Esophagus muscularis mucosa (tissue), 4 donors: Measurements from ENCODE around the gene SLC16A2. TPM values are rescaled to one million over a fixed set of nuclear protein-coding genes. Genes with fewer than 3 reads are reported as not detected.

Experiments
- DNase-seq: peaks from one replicate; pipeline ENCODE4 v3.0.0-alpha.2; 2017; ENCODE audit errors: extremely low spot score
- H3K27ac ChIP-seq, 4 donors: fragments of 200-600 bp; sonication (generic); replicated peaks in 1 of 4; 1 replicate in 3 of 4; 2 replicates in 1 of 4; pipeline ENCODE4 v1.5.1; 2016 to 2019; ENCODE audit warnings: mild to moderate bottlenecking in 1 of 4
- H3K27me3 ChIP-seq, 4 donors: fragments of 200-600 bp; sonication (generic); one replicate each; pipeline versions ENCODE4 v1.5.1 to v1.6.0; 2016 to 2019
- H3K36me3 ChIP-seq, 4 donors: fragments of 200-600 bp; sonication (generic); one replicate each; pipeline ENCODE4 v1.5.1; 2016 to 2019
- H3K4me1 ChIP-seq, 4 donors: fragments of 200-600 bp; sonication (generic); one replicate each; pipeline ENCODE4 v1.5.1; 2016 to 2019
- H3K4me3 ChIP-seq, 4 donors: fragments of 200-600 bp; sonication (generic); 1 replicate in 2 of 4; 2 replicates in 2 of 4; pipeline ENCODE4 v1.5.1; 2016 to 2019; ENCODE audit warnings: mild to moderate bottlenecking in 4 of 4, moderate library complexity in 1 of 4
- H3K9me3 ChIP-seq, 4 donors: fragments of 200-600 bp; sonication (generic); 1 replicate in 3 of 4; 2 replicates in 1 of 4; pipeline ENCODE4 v1.5.1; 2016 to 2019
- EP300 ChIP-seq: sonication (generic); formaldehyde crosslinking; IDR thresholded peaks from one replicate; pipeline ENCODE4 v1.6.1; 2017; ENCODE audit warnings: antibody characterized with exemption
- POLR2A ChIP-seq: fragments of 450-650 bp; IDR thresholded peaks from one replicate; pipeline ENCODE4 v1.6.1; 2017; ENCODE audit warnings: antibody characterized with exemption, moderate library complexity, mild to moderate bottlenecking, low read depth
- POLR2AphosphoS5 ChIP-seq, 2 donors: sonication (generic); formaldehyde crosslinking; IDR thresholded peaks; one replicate each; pipeline ENCODE4 v1.6.1; 2017; ENCODE audit warnings: antibody characterized with exemption in 2 of 2
- WGBS: methylation state at CpG from one replicate; pipeline ENCODE4 v1.1.5; 2018; 5-methylcytosine and 5-hydroxymethylcytosine counted together
- intact Hi-C: fragments of 100-400 bp; cut with DNase I; formaldehyde crosslinking; loops from one replicate; pipeline ENCODE4 v1.15.1; 2023
- total RNA-seq, 4 donors: library from RNA; depleted of rRNA; stranded (reverse); fragments of >200 nt; gene quantifications; one replicate each; pipeline versions ENCODE4 v1.1.0 to v1.2.1, GENCODE V29; 2016
- TF ChIP-seq, protein P1 (sequence below), 3 experiments: fragments of 200-600 bp in 2 of 3; fragments of 450-650 bp in 1 of 3; sonication (generic) in 2 of 3; IDR thresholded peaks; one replicate each; pipeline ENCODE4 v1.5.1; 2017 to 2019; ENCODE audit warnings: antibody characterized with exemption in 3 of 3, mild to moderate bottlenecking in 2 of 3, moderate library complexity in 1 of 3

SLC16A2 gene
- total RNA-seq: 10 to 100 TPM in 1 of 4 donors, 1 to 10 TPM in 3; 7.3 to 13.7 (median 9.6) TPM

DNA sequence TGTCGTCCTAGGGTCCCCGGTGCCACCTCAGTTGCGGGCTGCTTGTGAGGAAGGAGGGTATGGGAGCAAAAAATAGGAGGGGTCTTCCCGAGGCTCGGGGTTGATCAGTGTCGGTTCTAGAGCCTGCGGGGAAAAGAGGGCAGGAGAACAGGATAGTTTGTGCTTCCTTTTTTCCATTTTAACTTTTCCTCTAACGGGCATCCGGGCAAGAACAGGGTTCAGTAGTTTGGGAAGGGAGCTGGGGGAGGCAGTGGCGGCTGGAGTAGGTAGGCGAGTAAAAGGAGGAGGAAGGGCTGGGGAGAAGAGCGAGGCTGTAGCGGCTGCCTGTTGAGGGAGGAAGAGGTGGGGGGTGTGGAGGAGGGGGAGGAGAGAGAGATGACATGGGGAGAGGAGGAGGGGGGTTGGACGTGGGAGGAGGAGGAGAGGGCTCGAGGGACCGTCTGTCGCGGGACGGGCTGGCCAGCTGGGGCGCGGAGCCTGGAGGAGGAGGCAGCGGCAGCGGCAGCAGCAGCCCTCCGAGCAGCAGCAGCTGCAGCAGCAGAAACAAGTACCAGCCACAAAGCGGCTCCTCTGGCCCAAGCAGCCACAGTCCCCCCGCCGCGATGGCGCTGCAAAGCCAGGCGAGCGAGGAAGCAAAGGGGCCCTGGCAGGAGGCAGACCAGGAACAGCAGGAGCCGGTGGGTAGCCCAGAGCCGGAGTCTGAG, at the start of gene SLC16A2:
Gene SLC16A2, plus strand, starts transcription at position 458 of the 704 bp plus-strand sequence. Its CDS starts 145 bp downstream, at position 603.
- Histone ChIP-seq H3K27me3 (peaks cover 0 to 5% (median 0%) of the 10 kb centered on the region in 4 donors), H3K4me1 (peaks cover 5 to 31% (median 24%) of the 10 kb centered on the region in 4 donors), H3K4me3 (peak within 1 kb of the TSS; percentile 60 to 69 (median 60)), H3K9me3 (no peaks in the 10 kb centered on the region), H3K36me3 (no peaks in the 10 kb centered on the region), H3K27ac (peak within 1 kb of the TSS; percentile 89 to 93 (median 92))
- TF ChIP-seq POLR2A (no peak), EP300 (no peak), POLR2AphosphoS5 (IDR thresholded peaks at IDR 0.05) (peak in 1 of 2 donors; percentile 23)
- TF ChIP-seq, protein P1, sequence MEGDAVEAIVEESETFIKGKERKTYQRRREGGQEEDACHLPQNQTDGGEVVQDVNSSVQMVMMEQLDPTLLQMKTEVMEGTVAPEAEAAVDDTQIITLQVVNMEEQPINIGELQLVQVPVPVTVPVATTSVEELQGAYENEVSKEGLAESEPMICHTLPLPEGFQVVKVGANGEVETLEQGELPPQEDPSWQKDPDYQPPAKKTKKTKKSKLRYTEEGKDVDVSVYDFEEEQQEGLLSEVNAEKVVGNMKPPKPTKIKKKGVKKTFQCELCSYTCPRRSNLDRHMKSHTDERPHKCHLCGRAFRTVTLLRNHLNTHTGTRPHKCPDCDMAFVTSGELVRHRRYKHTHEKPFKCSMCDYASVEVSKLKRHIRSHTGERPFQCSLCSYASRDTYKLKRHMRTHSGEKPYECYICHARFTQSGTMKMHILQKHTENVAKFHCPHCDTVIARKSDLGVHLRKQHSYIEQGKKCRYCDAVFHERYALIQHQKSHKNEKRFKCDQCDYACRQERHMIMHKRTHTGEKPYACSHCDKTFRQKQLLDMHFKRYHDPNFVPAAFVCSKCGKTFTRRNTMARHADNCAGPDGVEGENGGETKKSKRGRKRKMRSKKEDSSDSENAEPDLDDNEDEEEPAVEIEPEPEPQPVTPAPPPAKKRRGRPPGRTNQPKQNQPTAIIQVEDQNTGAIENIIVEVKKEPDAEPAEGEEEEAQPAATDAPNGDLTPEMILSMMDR (IDR thresholded peaks at IDR 0.05): no peak
- intact Hi-C loops: loop anchor here (2.0 to 5.0 kb wide), 2 partner anchors 39 to 114 kb away; no protein-coding TSS in a partner anchor
- DNase-seq: no peak
- 33% methylated on average over 22 of the region's 33 CpGs for WGBS

DNA sequence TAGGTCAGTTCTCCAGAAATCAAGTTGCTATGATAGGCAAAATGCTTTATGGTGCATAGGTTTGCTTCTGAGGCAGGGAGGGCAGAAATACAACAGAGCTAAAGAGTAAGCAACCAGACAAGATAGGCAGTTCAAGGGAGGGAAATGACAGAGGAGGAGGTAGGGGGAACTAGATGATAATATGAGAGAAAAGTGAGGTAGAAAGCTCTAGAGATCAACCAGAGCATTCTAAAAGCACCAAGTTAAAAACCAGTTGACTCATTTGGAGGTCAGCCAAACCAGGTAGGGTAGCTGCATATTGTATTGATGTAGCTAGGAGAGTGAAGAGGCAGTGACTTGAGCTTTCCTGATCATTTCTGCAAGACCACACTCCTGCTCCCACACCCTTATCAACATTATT, 49.0 kb upstream of the SLC16A2 start:
- Histone ChIP-seq H3K27ac (no peak overlapping the region), H3K36me3 (no peaks in the 10 kb centered on the region), H3K27me3 (no peaks in the 10 kb centered on the region), H3K9me3 (no peaks in the 10 kb centered on the region), H3K4me1 (no peaks in the 10 kb centered on the region), H3K4me3 (no peak overlapping the region)
- intact Hi-C loops: no loop called here
- DNase-seq: no peak
- no peak for TF ChIP-seq POLR2A
- no peak for TF ChIP-seq EP300
- TF ChIP-seq POLR2AphosphoS5 (IDR thresholded peaks at IDR 0.05): no peak
- TF ChIP-seq, protein P1 (IDR thresholded peaks at IDR 0.05): no peak

DNA sequence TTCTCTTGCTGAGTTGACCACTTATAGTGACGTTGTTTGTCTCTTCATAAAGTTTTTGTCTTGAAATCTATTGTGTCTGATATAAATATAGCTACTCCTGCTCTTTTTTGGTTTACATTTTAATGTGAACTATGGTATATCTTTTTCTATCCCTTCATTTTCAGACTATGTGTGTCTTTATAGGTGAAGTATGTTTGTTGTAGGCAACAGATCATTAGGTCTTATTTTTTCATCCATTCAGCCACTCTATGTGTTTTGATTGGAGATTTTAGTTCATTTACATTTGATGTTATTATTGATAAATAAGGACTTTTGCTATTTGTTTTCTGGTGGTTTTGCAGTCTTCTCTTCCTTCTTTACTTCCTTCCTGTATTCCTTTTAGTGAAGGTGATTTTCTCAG, 44.0 kb upstream of the SLC16A2 start:
- Histone ChIP-seq H3K9me3 (no peaks in the 10 kb centered on the region), H3K4me1 (no peaks in the 10 kb centered on the region), H3K4me3 (no peak overlapping the region), H3K27ac (no peak overlapping the region), H3K27me3 (no peaks in the 10 kb centered on the region), H3K36me3 (no peaks in the 10 kb centered on the region)
- TF ChIP-seq, protein P1 (IDR thresholded peaks at IDR 0.05): no peak
- TF ChIP-seq POLR2AphosphoS5 (IDR thresholded peaks at IDR 0.05) (no peak), EP300 (no peak), POLR2A (no peak)
- 38% methylated on average over 1 of the region's 1 CpG for whole genome bisulfite sequencing
- no peak for DNase-seq
- intact Hi-C loops: no loop called here

DNA sequence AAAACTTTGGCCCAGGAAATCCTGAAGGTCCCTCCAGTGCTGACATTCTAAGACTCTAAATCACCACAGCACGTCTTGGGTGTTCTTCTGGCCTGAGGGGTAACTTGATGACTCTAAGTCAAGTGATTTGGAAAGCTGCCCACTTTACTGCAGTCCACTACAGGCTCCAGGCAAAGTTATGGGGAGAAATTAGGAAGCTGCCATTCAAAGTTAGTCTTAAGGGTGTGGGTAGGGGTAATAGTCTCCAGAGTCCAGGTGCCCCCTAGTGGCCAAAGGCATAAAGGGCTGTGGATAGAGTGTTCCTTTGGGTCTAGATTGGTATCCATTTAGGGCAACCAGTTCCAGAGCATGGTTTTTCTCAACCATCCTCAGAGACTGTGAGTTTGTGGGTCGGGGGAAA, 38.7 kb upstream of the SLC16A2 start:
- intact Hi-C loops: loop anchor here (2.0 to 10.0 kb wide), 3 partner anchors 40 to 168 kb away; partner anchors contain the start of gene SLC16A2
- no peak overlapping the region for H3K4me3 ChIP-seq

More for the DNA sequence above, 38.7 kb upstream of the SLC16A2 start:
- no peaks in the 10 kb centered on the region for H3K4me1 ChIP-seq
- TF ChIP-seq, protein P1 (IDR thresholded peaks at IDR 0.05): peak; percentile 49 to 74 (median 63)
- TF ChIP-seq POLR2A (no peak), POLR2AphosphoS5 (IDR thresholded peaks at IDR 0.05) (no peak), EP300 (no peak)
- H3K9me3 ChIP-seq: no peaks in the 10 kb centered on the region
- no peaks in the 10 kb centered on the region for H3K36me3 ChIP-seq
- no peaks in the 10 kb centered on the region for H3K27me3 ChIP-seq
- 8% methylated on average over 2 of the region's 2 CpGs for WGBS
- DNase-seq: no peak
- no peak overlapping the region for H3K27ac ChIP-seq
